Adipocyte (in vitro differentiated cells): ENCODE data around the gene GSKIP.

Experiments
- DNase-seq: peaks from one replicate; pipeline ENCODE4 v3.0.0-alpha.2; 2015; ENCODE audit warnings: low read depth
- H3K27me3 ChIP-seq: replicated peaks from 2 replicates; pipeline ENCODE4 v1.7.0; 2013; ENCODE audit warnings: mild to moderate bottlenecking, low read length, moderate library complexity; ENCODE audit not compliant: control insufficient read depth, insufficient read depth
- H3K36me3 ChIP-seq: 2 replicates; pipeline ENCODE4 v1.7.0; 2013; ENCODE audit warnings: low read length, mild to moderate bottlenecking, moderate library complexity; ENCODE audit not compliant: control insufficient read depth, insufficient read depth, severe bottlenecking
- H3K4me1 ChIP-seq: 2 replicates; pipeline ENCODE4 v1.7.0; 2013; ENCODE audit warnings: mild to moderate bottlenecking, low read length, moderate library complexity; ENCODE audit not compliant: control insufficient read depth, insufficient read depth
- H3K4me3 ChIP-seq: 2 replicates; pipeline ENCODE4 v1.7.0; 2013; ENCODE audit warnings: mild to moderate bottlenecking, low read length, moderate library complexity
- H3K9ac ChIP-seq: 2 replicates; pipeline ENCODE4 v1.7.0; 2013; ENCODE audit warnings: mild to moderate bottlenecking, low read length, moderate library complexity
- H3K9me3 ChIP-seq: 2 replicates; pipeline ENCODE4 v1.7.0; 2013; ENCODE audit warnings: mild to moderate bottlenecking, low read length, moderate library complexity; ENCODE audit not compliant: control insufficient read depth

GSKIP gene

GRCh38 chr14:96418075-96418474 lies 54.7 kb downstream of the GSKIP start:
- no peaks in the 10 kb centered on the region for H3K27me3 ChIP-seq
- no peak overlapping the region for H3K9ac ChIP-seq
- DNase-seq: no peak
- no peak overlapping the region for H3K4me3 ChIP-seq
- H3K4me1 ChIP-seq: no peaks in the 10 kb centered on the region
- H3K9me3 ChIP-seq: no peaks in the 10 kb centered on the region
- no peaks in the 10 kb centered on the region for H3K36me3 ChIP-seq

GRCh38 chr14:96421236-96421635 lies 57.9 kb downstream of the GSKIP start:
- H3K9me3 ChIP-seq: peaks cover 5% of the 10 kb centered on the region
- no peak overlapping the region for H3K9ac ChIP-seq
- no peaks in the 10 kb centered on the region for H3K4me1 ChIP-seq
- no peaks in the 10 kb centered on the region for H3K27me3 ChIP-seq
- no peak for DNase-seq
- H3K36me3 ChIP-seq: no peaks in the 10 kb centered on the region
- no peak overlapping the region for H3K4me3 ChIP-seq

- H3K27me3 ChIP-seq: no peaks in the 10 kb centered on the region
- no peak overlapping the region for H3K9ac ChIP-seq
- peaks cover 5% of the 10 kb centered on the region for H3K9me3 ChIP-seq
- DNase-seq: no peak
- no peak overlapping the region for H3K4me3 ChIP-seq
- H3K36me3 ChIP-seq: no peaks in the 10 kb centered on the region
- no peaks in the 10 kb centered on the region for H3K4me1 ChIP-seq
Measured at GRCh38 chr14:96422992-96423391, 59.7 kb downstream of the GSKIP start.

- no peaks in the 10 kb centered on the region for H3K27me3 ChIP-seq
Measured at GRCh38 chr14:96423446-96424108, 60.3 kb downstream of the GSKIP start.

GRCh38 chr14:96424109-96424989 lies 61.0 kb downstream of the GSKIP start:
- H3K4me3 ChIP-seq: peak overlapping the region; percentile 79
- DNase-seq: peak; percentile 91

More at GRCh38 chr14:96423446-96424108, 60.3 kb downstream of the GSKIP start:
- peak overlapping the region; percentile 52 for H3K9ac ChIP-seq
- H3K4me1 ChIP-seq: no peaks in the 10 kb centered on the region
- no peak for DNase-seq
- peak overlapping the region; percentile 79 for H3K4me3 ChIP-seq
- H3K36me3 ChIP-seq: no peaks in the 10 kb centered on the region
- H3K9me3 ChIP-seq: peaks cover 5% of the 10 kb centered on the region

GRCh38 chr14:96434040-96434439 lies 70.7 kb downstream of the GSKIP start:
- Histone ChIP-seq H3K9me3 (no peaks in the 10 kb centered on the region), H3K4me1 (no peaks in the 10 kb centered on the region)

More at GRCh38 chr14:96424109-96424989, 61.0 kb downstream of the GSKIP start:
- no peaks in the 10 kb centered on the region for H3K27me3 ChIP-seq
- H3K9me3 ChIP-seq: peaks cover 5% of the 10 kb centered on the region
- no peaks in the 10 kb centered on the region for H3K36me3 ChIP-seq
- peak overlapping the region; percentile 52 for H3K9ac ChIP-seq
- H3K4me1 ChIP-seq: no peaks in the 10 kb centered on the region

More at GRCh38 chr14:96434040-96434439, 70.7 kb downstream of the GSKIP start:
- Histone ChIP-seq H3K27me3 (peaks cover 32% of the 10 kb centered on the region), H3K9ac (no peak overlapping the region), H3K4me3 (no peak overlapping the region), H3K36me3 (no peaks in the 10 kb centered on the region)
- DNase-seq: no peak
